Measurements from ENCODE around the gene VAPB. TPM values are rescaled to one million over a fixed set of nuclear protein-coding genes. Genes with fewer than 3 reads are reported as not detected.

The VAPB gene
- total RNA-seq, 1 experiment from 2014 or later, result 65.1 TPM

- no peak for DNase-seq
- no CpG with 5 or more reads among the region's 27 CpGs for WGBS (ENCODE audit: extremely low coverage, insufficient read length, low lambda C conversion rate)
- Histone ChIP-seq H3K27me3 (ENCODE audit: insufficient read depth, low read length) (no peaks in the 10 kb centered on the region), H2BK20ac (ENCODE audit: low read depth, low read length, poor library complexity, severe bottlenecking) (no peak overlapping the region), H4K5ac (ENCODE audit: insufficient read length, low read depth, low read length) (no peak overlapping the region), H4K91ac (ENCODE audit: insufficient read length, low read depth, low read length) (no peak overlapping the region), H3K27ac (ENCODE audit: insufficient read length, low read depth, low read length) (no peak overlapping the region), H2AK5ac (ENCODE audit: insufficient read length, low read length) (no peak overlapping the region), H3K79me2 (ENCODE audit: insufficient read depth, low read length) (no peaks in the 10 kb centered on the region), H3K9ac (ENCODE audit: extremely low read depth, insufficient read length, low read length) (no peak overlapping the region), H2BK5ac (ENCODE audit: insufficient read length, low read length) (no peak overlapping the region), H2AFZ (ENCODE audit: low read length) (no peak overlapping the region), H2BK12ac (ENCODE audit: insufficient read length, low read depth, low read length) (no peak overlapping the region), H3K9me3 (ENCODE audit: control insufficient read depth, low read depth, low read length) (no peaks in the 10 kb centered on the region), H3K4me1 (ENCODE audit: insufficient read depth, low read length) (no peaks in the 10 kb centered on the region), H3K14ac (ENCODE audit: insufficient read depth, low read length) (no peak overlapping the region), H3K23me2 (ENCODE audit: insufficient read length, low read depth, low read length, poor library complexity, severe bottlenecking) (no peaks in the 10 kb centered on the region), H3K4me2 (ENCODE audit: insufficient read depth, insufficient read length, low read length) (no peak overlapping the region), H3K79me1 (ENCODE audit: insufficient read depth, low read depth, low read length, poor library complexity, severe bottlenecking) (no peaks in the 10 kb centered on the region), H3K23ac (ENCODE audit: insufficient read length, low read depth, low read length) (no peak overlapping the region), H3K18ac (ENCODE audit: insufficient read length, low read depth, low read length) (no peak overlapping the region), H3T11ph (ENCODE audit: low read length) (no peak overlapping the region), H3K56ac (ENCODE audit: insufficient read length, low read depth, low read length) (no peak overlapping the region), H3K4ac (ENCODE audit: low read depth, low read length) (no peak overlapping the region), H2BK15ac (ENCODE audit: low read depth, low read length) (no peak overlapping the region), H2BK120ac (ENCODE audit: low read depth, low read length, poor library complexity, severe bottlenecking) (no peak overlapping the region), H4K8ac (replicated peaks; ENCODE audit: insufficient read length, low read depth, low read length) (no peak overlapping the region), H4K20me1 (ENCODE audit: control insufficient read depth, insufficient read depth, insufficient read length) (no peaks in the 10 kb centered on the region)
- H3K9me3 Mint-ChIP-seq, result peaks cover 2 to 6% of the 10 kb centered on the region in 2 experiments; a peak in 3 of 5 replicates
- H3K27me3 Mint-ChIP-seq (ENCODE audit: low read depth), result no peaks in the 10 kb centered on the region
- H3K27ac Mint-ChIP-seq, result peak overlapping the region in 1 of 3 experiments; percentile 31; a peak in 1 of 7 replicates
- TF ChIP-seq CTCF (conservative IDR thresholded peaks at IDR 0.05), result no peak
- peaks cover 0 to 5% (median 4%) of the 10 kb centered on the region in 3 experiments; a peak in 2 of 7 replicates for H3K36me3 Mint-ChIP-seq (ENCODE audit: insufficient read depth in 1 of 3, low read depth in 3 of 3)
- H3K4me1 Mint-ChIP-seq, result peaks cover 4 to 9% of the 10 kb centered on the region in 2 experiments; a peak in 3 of 4 replicates
- H3K4me3 Mint-ChIP-seq, result no peak overlapping the region
These were observed 77.2 kb downstream of the VAPB start for GRCh38 chr20:58466095-58466708.
